PC-3 (cell line): ENCODE measurements around the gene SOX5. TPM values are rescaled to one million over a fixed set of nuclear protein-coding genes. Genes with fewer than 3 reads are reported as not detected.

Experiments used
- ATAC-seq: fragments of 200-7000 bp; cut with Tn5 transposase; 2 replicates; pipeline ENCODE4 v1.9.1; 2020; ENCODE audit warnings: mild to moderate bottlenecking, moderate library complexity
- BruUV-seq: library from RNA; stranded (reverse); fragments of 400-500 nt; replicated peaks from 2 replicates; lab custom pipeline; 2021; lab: Mats Ljungman, UMichigan
- CTCF ChIA-PET: fragments of 300-600 bp; sonication (Branson Sonifier 250); formaldehyde crosslinking; loops from one replicate; lab custom pipeline; 2022; ENCODE audit warnings: antibody characterized with exemption; lab: Charles Lee
- POLR2A ChIA-PET: fragments of 300-600 bp; sonication (Branson Sonifier 250); formaldehyde crosslinking; loops from one replicate; lab custom pipeline; 2022; ENCODE audit warnings: antibody characterized with exemption; ENCODE audit not compliant: unreplicated experiment; lab: Charles Lee
- DNase-seq: peaks from one replicate; pipeline ENCODE4 v3.0.0-alpha.2; 2015
- H2AFZ ChIP-seq: fragments of 300-600 bp; sonication (generic); 2 replicates; pipeline ENCODE4 v1.6.0; 2016; ENCODE audit warnings: antibody characterized with exemption, low read length
- H3F3A ChIP-seq: fragments of 300-600 bp; sonication (generic); one replicate; pipeline ENCODE4 v1.6.0; 2017; ENCODE audit warnings: antibody characterized with exemption, low read length, control low read depth, mild to moderate bottlenecking; ENCODE audit not compliant: unreplicated experiment
- H3K27ac ChIP-seq: fragments of 300-600 bp; sonication (generic); 2 replicates; pipeline ENCODE4 v1.5.1; 2016; ENCODE audit warnings: mild to moderate bottlenecking, low read length
- H3K27me3 ChIP-seq: fragments of 300-600 bp; sonication (generic); 2 replicates; pipeline ENCODE4 v1.6.1; 2016; ENCODE audit warnings: low read length, mixed read lengths
- H3K36me3 ChIP-seq: fragments of 300-600 bp; sonication (generic); 2 replicates; pipeline ENCODE4 v1.6.1; 2016; ENCODE audit warnings: low read depth, mixed run types, low read length, mixed read lengths
- H3K4me1 ChIP-seq: fragments of 300-600 bp; sonication (generic); 2 replicates; pipeline ENCODE4 v1.5.1; 2016; ENCODE audit warnings: low read length; ENCODE audit not compliant: insufficient read depth
- H3K4me2 ChIP-seq: fragments of 300-600 bp; sonication (generic); 2 replicates; pipeline ENCODE4 v1.6.0; 2016; ENCODE audit warnings: low read length
- H3K4me3 ChIP-seq: fragments of 300-600 bp; sonication (generic); 2 replicates; pipeline ENCODE4 v1.5.1; 2016; ENCODE audit warnings: mild to moderate bottlenecking, low read length, mixed read lengths
- H3K79me2 ChIP-seq: fragments of 300-600 bp; sonication (generic); 2 replicates; pipeline ENCODE4 v1.6.1; 2017; ENCODE audit warnings: low read length, mixed read lengths
- H3K9ac ChIP-seq: fragments of 300-600 bp; sonication (generic); 2 replicates; pipeline ENCODE4 v1.6.0; 2016; ENCODE audit warnings: mild to moderate bottlenecking, low read length
- H3K9me2 ChIP-seq: fragments of 300-600 bp; sonication (generic); replicated peaks from 2 replicates; pipeline ENCODE4 v1.6.1; 2016; ENCODE audit warnings: mixed run types, low read length, mixed read lengths
- H3K9me3 ChIP-seq: fragments of 300-600 bp; sonication (generic); 2 replicates; pipeline ENCODE4 v1.6.1; 2016; ENCODE audit warnings: low read length, mixed read lengths
- H4K20me1 ChIP-seq: fragments of 300-600 bp; sonication (generic); 2 replicates; pipeline ENCODE4 v1.6.1; 2016; ENCODE audit warnings: low read length, mixed read lengths
- EZH2 ChIP-seq: fragments of 300-600 bp; sonication (generic); IDR thresholded peaks from one replicate; pipeline ENCODE4 v1.6.1; 2017; ENCODE audit warnings: antibody characterized with exemption, mild to moderate bottlenecking, low read length; ENCODE audit not compliant: unreplicated experiment
- EZH2phosphoT487 ChIP-seq: fragments of 300-600 bp; sonication (generic); IDR thresholded peaks from 2 replicates; pipeline ENCODE4 v1.6.1; 2018; ENCODE audit warnings: mild to moderate bottlenecking, antibody characterized with exemption, low read length, borderline replicate concordance
- intact Hi-C: fragments of 100-400 bp; cut with micrococcal nuclease; formaldehyde crosslinking; loops from 2 replicates; pipeline ENCODE4 v1.9.0; 2023
- total RNA-seq: library from RNA; depleted of rRNA; stranded (reverse); fragments of >200 nt; gene quantifications from 2 replicates; pipeline ENCODE4 v1.2.3, GENCODE V29; 2014
- TF ChIP-seq, protein P1 (sequence below): fragments of 300-600 bp; sonication (generic); conservative IDR thresholded peaks from 2 replicates; pipeline ENCODE4 v1.5.1; 2017; ENCODE audit warnings: antibody characterized with exemption, low read depth, mild to moderate bottlenecking, low read length

The SOX5 gene
- total RNA-seq, 1 experiment from 2014 or later, result not detected

DNA sequence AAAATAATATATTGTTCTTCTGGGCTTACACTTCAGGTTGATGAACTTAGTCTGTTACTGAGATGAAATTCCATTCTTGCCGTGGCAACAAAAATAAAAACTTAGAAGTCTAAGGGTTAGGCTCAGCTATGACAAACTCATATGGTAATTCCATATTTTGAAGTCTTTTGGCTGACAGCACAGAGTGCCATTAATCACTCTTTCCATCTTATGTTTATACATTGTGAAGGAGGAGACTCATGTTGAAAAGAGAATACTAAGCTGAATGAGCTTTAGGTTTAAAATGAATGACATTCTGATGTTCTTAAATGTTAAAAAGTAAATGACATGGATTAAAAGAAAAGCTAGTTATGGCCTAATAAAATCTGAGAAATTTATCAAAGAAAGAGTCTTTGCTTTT lies 291.9 kb downstream of the SOX5 start:
- H4K20me1 ChIP-seq, result no peaks in the 10 kb centered on the region
- H3K4me2 ChIP-seq, result no peak overlapping the region
- no peaks in the 10 kb centered on the region for H3K36me3 ChIP-seq
- H3K9me2 ChIP-seq, result no peaks in the 10 kb centered on the region
- no peaks in the 10 kb centered on the region for H3K79me2 ChIP-seq
- H3K9ac ChIP-seq, result no peak overlapping the region
- intact Hi-C loops, result no loop called here
- no TSS peak for BruUV-seq
- H3K9me3 ChIP-seq, result no peaks in the 10 kb centered on the region
- H3F3A ChIP-seq, result no peaks in the 10 kb centered on the region
- POLR2A ChIA-PET, result no interaction called here
- H2AFZ ChIP-seq, result no peak overlapping the region
- CTCF ChIA-PET, result no interaction called here
- TF ChIP-seq, protein P1, sequence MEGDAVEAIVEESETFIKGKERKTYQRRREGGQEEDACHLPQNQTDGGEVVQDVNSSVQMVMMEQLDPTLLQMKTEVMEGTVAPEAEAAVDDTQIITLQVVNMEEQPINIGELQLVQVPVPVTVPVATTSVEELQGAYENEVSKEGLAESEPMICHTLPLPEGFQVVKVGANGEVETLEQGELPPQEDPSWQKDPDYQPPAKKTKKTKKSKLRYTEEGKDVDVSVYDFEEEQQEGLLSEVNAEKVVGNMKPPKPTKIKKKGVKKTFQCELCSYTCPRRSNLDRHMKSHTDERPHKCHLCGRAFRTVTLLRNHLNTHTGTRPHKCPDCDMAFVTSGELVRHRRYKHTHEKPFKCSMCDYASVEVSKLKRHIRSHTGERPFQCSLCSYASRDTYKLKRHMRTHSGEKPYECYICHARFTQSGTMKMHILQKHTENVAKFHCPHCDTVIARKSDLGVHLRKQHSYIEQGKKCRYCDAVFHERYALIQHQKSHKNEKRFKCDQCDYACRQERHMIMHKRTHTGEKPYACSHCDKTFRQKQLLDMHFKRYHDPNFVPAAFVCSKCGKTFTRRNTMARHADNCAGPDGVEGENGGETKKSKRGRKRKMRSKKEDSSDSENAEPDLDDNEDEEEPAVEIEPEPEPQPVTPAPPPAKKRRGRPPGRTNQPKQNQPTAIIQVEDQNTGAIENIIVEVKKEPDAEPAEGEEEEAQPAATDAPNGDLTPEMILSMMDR, result no peak
- TF ChIP-seq EZH2, result no peak
- TF ChIP-seq EZH2phosphoT487, result no peak
- no peaks in the 10 kb centered on the region for H3K27me3 ChIP-seq
- no peak for DNase-seq
- H3K4me3 ChIP-seq, result no peak overlapping the region
- H3K27ac ChIP-seq, result no peak overlapping the region
- no peaks in the 10 kb centered on the region for H3K4me1 ChIP-seq
- ATAC-seq, result no peak

DNA sequence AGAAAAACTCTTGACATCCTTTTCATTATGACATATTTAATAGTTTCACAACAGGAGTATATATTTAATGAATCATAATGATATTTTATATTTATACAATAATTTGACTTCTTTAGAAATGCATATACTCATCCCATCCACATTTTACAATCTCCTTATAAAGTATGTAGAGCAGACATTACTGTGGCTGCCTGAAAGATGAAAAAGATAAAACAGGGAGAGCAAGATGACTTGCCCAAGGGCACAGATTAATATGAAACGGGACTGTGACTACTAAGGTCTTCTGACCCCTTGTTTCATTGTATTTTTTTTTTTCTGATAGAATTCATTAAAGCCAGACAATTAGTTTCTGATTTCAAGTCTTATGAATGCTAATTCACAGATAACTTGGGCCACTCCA lies 293.6 kb downstream of the SOX5 start:
- Histone ChIP-seq H3K4me2 (no peak overlapping the region), H3K27me3 (no peaks in the 10 kb centered on the region), H4K20me1 (no peaks in the 10 kb centered on the region), H3K9ac (no peak overlapping the region), H3K79me2 (no peaks in the 10 kb centered on the region), H3K9me2 (no peaks in the 10 kb centered on the region), H3F3A (no peaks in the 10 kb centered on the region), H3K9me3 (no peaks in the 10 kb centered on the region), H3K27ac (no peak overlapping the region), H3K4me1 (no peaks in the 10 kb centered on the region), H2AFZ (no peak overlapping the region), H3K4me3 (no peak overlapping the region), H3K36me3 (no peaks in the 10 kb centered on the region)
- DNase-seq, result no peak
- CTCF ChIA-PET, result no interaction called here
- POLR2A ChIA-PET, result no interaction called here
- BruUV-seq, result no TSS peak
- intact Hi-C loops, result no loop called here
- no peak for ATAC-seq
- TF ChIP-seq, protein P1, result no peak
- no peak for TF ChIP-seq EZH2
- no peak for TF ChIP-seq EZH2phosphoT487

DNA sequence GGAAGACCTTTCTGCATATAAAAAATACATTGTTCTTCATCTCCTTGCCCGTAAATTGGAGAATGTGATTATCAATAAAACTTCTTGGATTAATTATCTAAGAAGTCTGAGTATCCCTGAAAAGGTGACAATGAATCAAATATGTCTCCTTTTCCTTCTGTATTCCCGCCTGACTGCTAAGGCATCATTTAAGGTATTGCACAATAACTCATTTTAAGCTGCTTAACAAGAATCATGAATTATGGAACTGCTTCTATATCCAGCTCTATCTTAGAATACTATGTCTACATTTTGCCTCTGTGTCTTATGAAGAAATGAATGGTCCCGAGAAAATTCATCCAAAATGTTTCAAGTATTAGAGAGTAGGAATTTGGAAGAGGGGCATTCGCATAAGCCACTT lies 294.4 kb downstream of the SOX5 start:
- ChIA-PET CTCF (no interaction called here), POLR2A (no interaction called here)
- Histone ChIP-seq H3K9ac (no peak overlapping the region), H3F3A (no peaks in the 10 kb centered on the region), H3K9me3 (no peaks in the 10 kb centered on the region), H3K36me3 (no peaks in the 10 kb centered on the region), H4K20me1 (no peaks in the 10 kb centered on the region), H3K4me3 (no peak overlapping the region), H3K4me2 (no peak overlapping the region), H3K27ac (no peak overlapping the region), H3K27me3 (no peaks in the 10 kb centered on the region), H3K79me2 (no peaks in the 10 kb centered on the region), H3K4me1 (no peaks in the 10 kb centered on the region), H2AFZ (no peak overlapping the region), H3K9me2 (no peaks in the 10 kb centered on the region)
- ATAC-seq, result no peak
- TF ChIP-seq EZH2 (no peak), EZH2phosphoT487 (no peak)
- TF ChIP-seq, protein P1, result no peak
- intact Hi-C loops, result no loop called here
- DNase-seq, result no peak
- BruUV-seq, result no TSS peak
